GM15510 (cell line): ENCODE results near the gene GSK3B.

Experiments
- POLR2A ChIP-seq: IDR thresholded peaks from 3 replicates; pipeline ENCODE4 v1.6.1; 2011; ENCODE audit warnings: borderline replicate concordance; ENCODE audit not compliant: insufficient read length; ENCODE audit errors: extremely low read depth

Gene GSK3B

DNA sequence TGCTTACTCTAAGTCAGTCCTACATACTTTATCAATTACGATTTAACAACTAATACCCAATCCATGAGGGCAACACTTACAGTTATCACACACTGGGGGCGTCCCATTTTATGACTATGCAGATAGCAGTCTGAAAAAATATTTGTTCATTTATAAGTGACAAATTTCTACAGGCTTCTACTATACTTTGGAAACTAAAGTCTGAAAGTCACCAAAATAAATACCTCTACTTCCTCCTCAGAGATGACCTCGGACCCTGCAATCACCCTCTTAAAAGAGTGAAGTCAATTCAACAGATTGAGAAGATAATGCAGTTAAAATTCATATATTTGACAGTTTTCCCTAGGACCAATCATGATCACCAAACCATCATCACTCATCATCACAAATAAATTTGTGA is 76.6 kb downstream of the GSK3B start:
- TF ChIP-seq POLR2A = no peak

DNA sequence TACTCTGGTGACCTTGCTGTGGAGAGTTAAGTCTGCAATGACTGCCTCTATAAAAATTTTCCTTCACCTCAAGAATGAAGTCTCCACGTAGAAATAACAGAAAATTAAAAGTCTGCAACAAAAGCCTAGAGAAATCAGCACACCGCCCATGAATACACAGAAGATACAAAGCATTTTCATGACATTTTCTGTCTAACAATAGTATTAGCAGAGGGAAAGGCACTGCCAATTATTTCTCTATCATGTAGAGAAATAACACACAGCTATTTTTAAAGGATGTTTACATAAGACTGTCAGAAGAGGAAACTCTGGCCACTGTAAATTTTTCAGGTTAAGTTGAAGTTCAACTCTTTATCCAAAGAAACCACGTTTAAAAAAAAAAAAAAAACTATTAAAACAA is 80.8 kb downstream of the GSK3B start:
- TF ChIP-seq POLR2A = no peak

DNA sequence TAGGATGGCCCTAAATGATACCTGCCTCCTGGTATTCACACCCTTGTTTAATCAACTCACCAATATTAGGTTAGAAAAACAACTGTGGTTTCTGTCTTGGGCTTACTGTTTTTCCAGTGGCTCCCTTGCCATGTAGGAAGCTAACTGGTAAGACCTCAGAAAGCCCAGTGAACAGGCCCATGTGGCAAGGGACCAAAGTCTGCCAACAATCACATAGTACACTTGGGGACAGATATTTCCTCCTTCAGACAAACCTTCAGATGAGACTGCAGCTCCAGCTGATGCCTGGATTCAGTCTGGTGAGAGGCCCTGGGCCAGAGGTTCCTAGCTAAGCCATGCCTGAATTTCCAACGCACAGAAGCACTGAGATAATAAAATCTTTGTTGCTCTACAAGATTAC is 96.1 kb downstream of the GSK3B start:
- no peak for TF ChIP-seq POLR2A

DNA sequence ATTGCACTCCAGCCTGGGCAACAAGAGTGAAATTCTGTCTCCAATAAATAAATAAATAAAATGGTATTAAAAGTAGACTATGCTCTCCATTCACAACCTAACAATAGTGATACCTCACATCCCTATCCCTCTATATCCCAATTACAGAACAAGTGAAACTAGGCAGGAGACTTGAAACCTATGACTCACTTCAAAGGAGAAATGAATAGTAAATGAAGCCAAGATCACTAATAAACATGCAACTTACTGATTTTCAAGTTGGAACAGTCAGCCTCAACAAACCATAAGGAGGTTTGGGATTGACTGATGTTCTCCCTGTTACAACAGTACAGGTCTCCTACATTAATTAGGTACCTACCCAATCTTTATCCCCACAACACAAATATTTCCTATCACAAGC is 103.4 kb downstream of the GSK3B start:
- TF ChIP-seq POLR2A = no peak

DNA sequence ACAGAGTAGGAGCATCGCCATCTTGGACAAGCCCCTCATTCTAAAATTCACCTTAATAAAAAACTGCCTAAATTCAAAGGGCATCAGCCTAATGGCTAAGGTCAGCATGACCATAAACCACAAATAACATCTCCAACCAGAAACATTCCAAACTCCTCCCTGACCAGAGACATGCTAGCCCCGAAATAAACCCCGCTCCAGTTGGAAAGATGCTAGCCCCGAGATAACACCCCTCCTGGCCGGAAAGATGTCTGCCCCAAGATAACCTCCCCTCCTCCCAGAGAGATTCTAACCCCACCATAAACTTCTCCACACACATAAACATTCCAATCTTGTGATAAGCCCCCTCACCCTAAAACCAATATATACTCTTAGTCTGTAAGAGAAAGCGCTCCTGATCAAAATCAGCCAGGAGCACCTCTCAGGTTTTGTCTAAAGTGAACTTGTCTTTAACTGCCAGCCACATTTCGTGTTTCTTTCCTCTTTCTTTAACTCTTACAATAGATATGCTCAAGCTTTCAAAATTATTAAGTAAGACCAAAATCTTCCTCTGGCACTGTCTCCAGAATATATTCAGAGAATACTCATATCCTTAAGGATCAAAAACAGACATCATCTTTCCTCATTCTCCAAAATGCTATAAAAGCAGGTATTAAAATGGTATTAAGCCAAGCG is 104.1 kb downstream of the GSK3B start:
- no peak for TF ChIP-seq POLR2A

DNA sequence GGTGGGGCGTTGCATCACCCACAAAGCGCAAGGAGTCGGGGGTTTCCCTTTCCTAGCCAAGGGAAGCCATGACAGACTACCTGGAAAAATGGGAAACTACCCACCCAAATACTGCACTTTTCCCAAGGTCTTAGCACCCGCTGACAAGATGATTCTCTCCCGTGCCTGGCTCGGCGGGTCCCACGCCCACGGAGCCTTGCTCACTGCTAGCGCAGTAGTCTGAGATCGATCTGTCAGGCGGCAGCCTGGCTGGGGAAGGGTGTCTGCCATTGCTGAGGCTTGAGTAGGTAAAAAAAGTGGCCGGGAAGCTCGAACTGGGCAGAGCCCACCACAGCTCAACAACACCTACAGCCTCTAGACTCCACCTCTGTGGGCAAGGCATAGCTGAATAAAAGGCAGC is 112.9 kb downstream of the GSK3B start:
- no peak for TF ChIP-seq POLR2A

DNA sequence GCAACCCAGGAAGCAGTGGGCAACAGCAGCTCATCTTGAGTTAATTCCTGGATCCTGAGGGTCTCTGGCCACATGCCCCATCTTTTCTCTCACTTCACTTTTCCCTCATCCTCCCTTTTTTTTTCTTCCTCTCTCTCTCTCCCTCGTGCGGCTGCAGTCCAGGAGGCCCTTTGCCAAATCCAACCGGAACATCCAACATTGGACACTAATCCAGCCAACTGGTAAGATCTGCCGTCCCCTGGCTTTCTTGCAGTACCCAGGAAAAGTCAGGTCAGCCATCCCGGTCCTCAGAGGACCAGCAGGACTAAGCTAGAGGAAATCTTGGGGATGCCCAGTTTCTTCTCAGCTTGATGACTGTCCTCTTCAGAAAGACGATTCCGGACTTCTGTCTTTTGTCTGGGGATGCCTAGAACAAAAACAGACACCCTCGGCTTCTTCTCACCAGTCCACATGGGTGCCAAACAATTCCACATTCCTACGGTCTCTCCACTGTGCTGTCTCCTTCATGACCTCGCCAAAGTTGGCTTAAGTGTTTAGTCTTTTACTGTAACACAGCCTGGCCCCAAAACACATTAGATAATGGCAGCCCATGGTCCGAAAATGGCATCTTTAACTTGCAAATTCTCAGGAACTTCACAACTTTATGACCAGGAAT is 115.6 kb downstream of the GSK3B start:
- TF ChIP-seq POLR2A = no peak

DNA sequence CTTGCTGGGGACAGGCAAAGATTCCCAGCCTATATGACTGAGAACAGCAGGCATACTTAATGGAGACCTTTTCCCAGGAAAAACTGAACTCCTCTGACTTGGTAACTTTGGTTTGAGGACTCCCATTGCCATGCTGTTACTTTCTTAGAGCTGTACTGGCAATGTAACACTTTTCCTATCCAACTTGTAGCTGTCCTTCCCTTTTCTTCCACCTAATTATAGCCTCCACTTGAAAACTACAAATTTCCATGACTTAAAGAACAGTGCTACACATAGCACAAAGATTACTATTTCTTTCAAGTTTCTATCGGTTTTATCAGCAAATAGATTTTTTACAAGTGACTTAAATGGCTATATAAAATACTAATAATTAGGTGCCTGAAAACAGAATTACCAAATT is 116.9 kb downstream of the GSK3B start:
- TF ChIP-seq POLR2A = no peak

DNA sequence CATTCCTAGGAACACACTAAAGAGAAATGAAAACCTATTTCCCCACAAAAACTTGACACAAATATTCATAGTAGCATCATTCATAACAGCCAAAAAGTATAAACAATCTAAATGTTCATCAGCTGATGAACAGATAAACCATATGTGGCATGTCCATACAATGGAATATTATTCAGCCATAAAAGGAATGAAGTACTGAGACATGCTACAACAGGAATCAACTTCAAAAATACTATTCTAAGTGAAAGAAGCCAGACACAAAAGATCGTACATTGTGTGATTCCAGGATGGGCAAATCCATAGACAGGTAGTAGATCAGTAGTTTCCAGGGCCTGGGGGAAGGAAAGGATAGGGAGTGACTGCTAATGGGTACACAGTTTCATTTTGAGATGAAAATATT is 118.0 kb downstream of the GSK3B start:
- no peak for TF ChIP-seq POLR2A

DNA sequence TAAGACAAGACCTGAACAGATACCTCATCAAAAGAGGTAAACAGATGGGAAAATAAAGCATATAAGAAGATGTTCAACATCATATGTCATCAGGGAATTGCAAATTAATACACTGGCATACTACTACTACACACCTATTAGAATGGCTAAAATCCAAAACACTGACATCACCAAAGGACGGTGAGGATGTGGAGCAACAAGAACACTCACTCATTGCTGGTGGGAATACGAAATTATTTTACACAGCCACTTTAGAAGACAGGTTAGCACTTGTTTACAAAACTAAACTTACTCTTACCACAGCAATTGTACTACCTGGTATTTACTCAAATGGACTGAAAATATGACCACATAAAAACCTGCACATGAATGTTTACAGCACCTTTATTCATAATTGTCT is 119.6 kb downstream of the GSK3B start:
- no peak for TF ChIP-seq POLR2A

DNA sequence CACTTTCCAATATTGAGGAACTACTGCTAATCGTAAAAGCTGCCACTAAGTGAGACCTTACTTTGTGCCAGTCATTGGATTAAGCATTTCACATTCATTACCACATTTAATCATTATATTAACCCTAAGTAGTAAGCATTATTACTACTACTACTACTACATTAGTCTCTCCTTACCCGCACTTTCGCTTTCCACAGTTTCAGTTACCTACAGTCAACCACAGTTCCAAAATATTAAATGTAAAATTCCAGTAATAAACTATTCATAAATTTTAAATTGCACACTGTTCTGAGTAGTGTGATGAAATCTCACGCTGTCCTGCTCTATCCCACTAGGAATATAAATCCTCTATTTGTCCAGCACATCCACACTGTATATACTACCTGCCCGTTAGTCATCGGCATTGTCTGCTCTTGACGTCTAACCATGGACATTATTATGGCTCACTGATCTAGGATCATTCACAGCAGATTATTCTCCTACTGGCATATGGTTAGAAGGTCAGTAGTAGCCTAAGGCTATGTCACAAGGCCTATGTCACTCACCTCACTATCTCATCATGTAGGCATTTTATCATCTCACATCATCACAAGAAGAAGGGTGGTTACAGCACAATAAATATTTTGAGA is 121.1 kb downstream of the GSK3B start:
- TF ChIP-seq POLR2A = no peak

DNA sequence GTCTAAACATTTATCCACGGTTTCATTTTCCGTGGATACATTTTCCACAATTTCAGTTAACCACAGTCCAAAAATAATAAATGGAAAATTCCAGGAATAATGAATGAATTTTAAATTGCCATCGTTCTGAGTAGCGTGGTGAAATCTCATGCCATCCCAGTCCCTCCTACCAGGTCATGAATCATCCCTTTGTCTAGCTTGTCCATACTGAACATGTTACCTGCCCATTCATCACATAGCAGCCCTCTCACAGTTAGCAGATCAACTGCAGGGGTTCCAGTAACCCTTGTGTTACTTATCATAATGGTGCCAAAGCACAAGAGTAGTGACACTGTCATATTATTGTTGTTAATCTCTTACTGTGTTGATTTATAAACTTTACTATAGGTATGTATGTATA is 124.5 kb downstream of the GSK3B start:
- no peak for TF ChIP-seq POLR2A

DNA sequence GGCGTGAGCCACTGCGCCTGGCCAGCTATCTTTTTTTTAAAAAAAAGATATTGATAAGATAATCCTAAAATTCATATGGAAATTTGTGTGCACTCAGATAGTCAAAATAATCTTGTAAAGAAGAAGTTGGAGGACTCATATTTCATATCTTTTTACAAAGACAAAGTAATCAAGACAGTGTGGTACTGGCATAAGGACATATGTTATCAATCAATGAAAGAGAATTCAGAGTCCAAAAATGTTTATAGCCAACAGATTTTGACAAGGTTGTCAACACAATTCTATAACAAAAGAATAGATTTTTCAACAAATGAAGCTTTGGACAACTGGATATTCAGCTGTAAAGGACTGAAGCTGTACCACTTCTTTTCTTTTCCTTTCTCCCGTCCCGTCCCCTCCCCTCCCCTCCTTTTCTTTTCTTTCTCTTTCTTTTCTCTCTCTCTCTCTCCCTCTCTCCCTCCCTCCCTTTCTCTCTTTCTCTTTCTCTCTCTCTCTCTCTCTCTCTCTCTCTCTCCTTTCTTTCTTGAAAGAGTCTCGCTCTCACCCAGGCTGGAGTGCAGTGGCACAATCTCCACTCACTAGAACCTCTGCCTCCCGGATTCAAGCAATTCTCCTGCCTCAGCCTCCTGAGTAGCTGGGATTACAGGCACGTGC is 126.8 kb downstream of the GSK3B start:
- no peak for TF ChIP-seq POLR2A

DNA sequence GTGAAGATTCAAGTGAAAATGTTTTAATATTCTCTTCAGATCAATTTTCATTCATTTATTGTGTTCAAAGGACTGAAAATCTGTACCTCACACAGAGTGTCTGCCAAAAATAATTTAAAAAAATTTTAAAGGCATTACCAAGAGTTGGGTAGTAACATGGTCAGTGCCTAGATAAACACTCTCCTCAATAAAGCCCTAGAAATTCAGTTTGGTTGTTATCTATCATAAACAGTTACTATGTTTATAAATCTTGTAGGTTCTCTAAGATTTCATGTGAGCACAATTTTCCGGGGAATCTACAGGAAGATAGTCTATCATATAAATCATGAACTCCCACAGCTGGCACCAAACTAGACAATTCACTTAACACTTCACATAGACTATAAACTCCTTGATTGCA is 128.6 kb downstream of the GSK3B start:
- TF ChIP-seq POLR2A = no peak

DNA sequence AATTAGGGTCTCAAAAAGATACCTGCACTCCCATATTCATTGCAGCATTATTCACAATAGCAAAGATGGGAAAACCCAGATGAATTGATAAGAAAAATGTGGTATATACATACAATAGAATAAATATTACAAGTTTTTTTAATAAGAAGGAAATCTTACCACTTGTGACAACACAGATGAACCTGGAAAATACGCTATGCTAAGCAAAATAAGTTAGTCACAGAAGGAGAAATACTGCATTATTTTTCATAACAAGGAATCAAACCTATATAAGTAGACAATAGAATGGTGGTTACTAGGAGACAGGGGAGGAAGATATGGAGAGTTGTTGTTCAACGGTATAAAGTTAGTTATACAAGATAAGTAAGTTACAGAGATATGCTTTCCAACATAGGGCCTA is 130.0 kb downstream of the GSK3B start:
- no peak for TF ChIP-seq POLR2A
